ENCODE results near the gene MORN1. TPM values are rescaled to one million over a fixed set of nuclear protein-coding genes. Genes with fewer than 3 reads are reported as not detected.

Gene MORN1
- total and polyA plus RNA-seq, 2 of the 8 experiments (the other 6 are each of a cell fraction or from before 2014, with no cell fraction given), result 5.0 to 9.1 TPM

- TF ChIP-seq POLR2A (IDR thresholded peaks at IDR 0.05; ENCODE audit: control extremely low read depth in 1 of 2, low read depth in 2 of 2, low read length in 2 of 2), result no peak
- TF ChIP-seq TAF1 (IDR thresholded peaks at IDR 0.05; ENCODE audit: low read depth, low read length), result no peak
- no peak for TF ChIP-seq POU5F1 (IDR thresholded peaks at IDR 0.05; ENCODE audit: low read depth, low read length)
- no peak for TF ChIP-seq CTBP2 (IDR thresholded peaks at IDR 0.05; ENCODE audit: borderline replicate concordance, insufficient read depth, insufficient read length, low read length)
- TF ChIP-seq EGR1 (IDR thresholded peaks at IDR 0.05; ENCODE audit: borderline replicate concordance, low read depth, low read length), result no peak
Measured at GRCh38 chr1:2286923-2287322, 104.4 kb downstream of the MORN1 start (continued).

Measured in H1 (cell line).